Hepatocyte (in vitro differentiated cells): ENCODE data around the gene PDIA6. TPM values are rescaled to one million over a fixed set of nuclear protein-coding genes. Genes with fewer than 3 reads are reported as not detected.
A peak's percentile ranks its signal among the peaks of the same experiment; 100 is the strongest.

Source experiments
- DNase-seq: peaks from one replicate; pipeline ENCODE4 v3.0.0-alpha.2; 2016; ENCODE audit warnings: low spot score
- H2AFZ ChIP-seq: fragments of 200-600 bp; sonication (generic); 2 replicates; pipeline ENCODE4 v1.6.0; 2016; ENCODE audit warnings: antibody characterized with exemption, mild to moderate bottlenecking
- H3K27ac ChIP-seq: fragments of 200-600 bp; sonication (generic); 2 replicates; pipeline ENCODE4 v1.5.1; 2016; ENCODE audit warnings: mild to moderate bottlenecking
- H3K27me3 ChIP-seq: fragments of 200-600 bp; sonication (generic); 2 replicates; pipeline ENCODE4 v1.6.1; 2016
- H3K36me3 ChIP-seq: fragments of 200-600 bp; sonication (generic); replicated peaks from 2 replicates; pipeline ENCODE4 v1.5.1; 2016; ENCODE audit warnings: low read depth; ENCODE audit not compliant: insufficient read depth
- H3K4me1 ChIP-seq: fragments of 200-600 bp; sonication (generic); 2 replicates; pipeline ENCODE4 v1.5.1; 2016; ENCODE audit warnings: mild to moderate bottlenecking, moderate library complexity; ENCODE audit not compliant: insufficient read depth
- H3K4me2 ChIP-seq: fragments of 200-600 bp; sonication (generic); 2 replicates; pipeline ENCODE4 v1.6.0; 2016
- H3K4me3 ChIP-seq: fragments of 200-600 bp; sonication (generic); 2 replicates; pipeline ENCODE4 v1.5.1; 2016; ENCODE audit warnings: mild to moderate bottlenecking
- H3K79me2 ChIP-seq: fragments of 200-600 bp; sonication (generic); 2 replicates; pipeline ENCODE4 v1.6.0; 2017; ENCODE audit warnings: mild to moderate bottlenecking
- H3K9me2 ChIP-seq: fragments of 200-600 bp; sonication (generic); replicated peaks from 2 replicates; pipeline ENCODE4 v1.6.0; 2017; ENCODE audit warnings: mild to moderate bottlenecking; ENCODE audit not compliant: insufficient read depth
- H3K9me3 ChIP-seq: fragments of 200-600 bp; sonication (generic); 2 replicates; pipeline ENCODE4 v1.5.1; 2016; ENCODE audit warnings: low read depth, mild to moderate bottlenecking
- H4K20me1 ChIP-seq: fragments of 200-600 bp; sonication (generic); 2 replicates; pipeline ENCODE4 v1.6.0; 2016; ENCODE audit warnings: mild to moderate bottlenecking; ENCODE audit not compliant: insufficient read depth, poor library complexity, severe bottlenecking
- EZH2 ChIP-seq: fragments of 200-600 bp; sonication (generic); IDR thresholded peaks from 2 replicates; pipeline ENCODE4 v1.6.1; 2016; ENCODE audit warnings: antibody characterized with exemption, mild to moderate bottlenecking, borderline replicate concordance
- EZH2phosphoT487 ChIP-seq: fragments of 200-600 bp; sonication (generic); IDR thresholded peaks from one replicate; pipeline ENCODE4 v1.6.1; 2018; ENCODE audit warnings: antibody characterized with exemption, mild to moderate bottlenecking, low read depth, moderate library complexity; ENCODE audit not compliant: unreplicated experiment, severe bottlenecking
- WGBS: methylation state at CpG from one replicate; pipeline ENCODE4 v1.1.6; 2016; ENCODE audit warnings: low lambda C conversion rate; ENCODE audit errors: missing lambda C conversion rate; 5-methylcytosine and 5-hydroxymethylcytosine counted together
- polyA plus RNA-seq: library from polyadenylated mRNA; unstranded; fragments of >200 nt; fragmentation: Nextera tagmentation; extraction: Ambion mirVana; gene quantifications from 2 replicates; pipeline ENCODE4 v1.2.1, GENCODE V29; 2016
- total RNA-seq: library from RNA; depleted of rRNA; stranded (reverse); fragments of >200 nt; gene quantifications from 2 replicates; pipeline ENCODE4 v1.2.3, GENCODE V29; 2014
- TF ChIP-seq, protein P1 (sequence below): fragments of 200-600 bp; sonication (generic); IDR thresholded peaks from 2 replicates; pipeline ENCODE4 v1.5.1; 2016; ENCODE audit warnings: antibody characterized with exemption, mild to moderate bottlenecking; ENCODE audit not compliant: poor library complexity

Gene PDIA6
- total and polyA plus RNA-seq, 2 experiments from 2014 or later: 507 to 715 TPM

DNA sequence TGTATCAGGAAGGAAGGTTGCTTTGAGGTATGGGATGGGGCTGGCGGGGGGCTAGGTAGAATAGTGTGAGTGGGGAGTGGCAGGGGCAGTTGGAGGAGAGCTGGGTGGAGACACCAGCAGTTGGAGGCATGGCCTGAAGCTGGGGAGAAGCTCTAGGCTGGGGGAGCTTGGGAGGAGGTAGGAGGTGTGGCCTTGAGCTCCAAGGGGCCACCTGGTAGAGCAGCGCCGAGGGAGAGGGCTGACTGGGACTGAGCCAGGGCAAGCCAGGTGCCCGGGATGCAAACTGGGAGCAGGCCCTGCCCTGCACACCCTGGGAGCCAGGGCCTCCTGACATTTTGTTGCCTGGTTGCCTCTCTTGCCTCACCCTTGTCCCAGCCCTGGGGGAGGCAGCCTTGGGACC is 33.1 kb upstream of the PDIA6 start:
- H3K79me2 ChIP-seq: no peaks in the 10 kb centered on the region
- no peaks in the 10 kb centered on the region for H3K9me3 ChIP-seq
- no peak overlapping the region for H3K4me3 ChIP-seq
- no peaks in the 10 kb centered on the region for H3K4me1 ChIP-seq
- TF ChIP-seq EZH2phosphoT487 (no peak), EZH2 (no peak)
- TF ChIP-seq, protein P1, sequence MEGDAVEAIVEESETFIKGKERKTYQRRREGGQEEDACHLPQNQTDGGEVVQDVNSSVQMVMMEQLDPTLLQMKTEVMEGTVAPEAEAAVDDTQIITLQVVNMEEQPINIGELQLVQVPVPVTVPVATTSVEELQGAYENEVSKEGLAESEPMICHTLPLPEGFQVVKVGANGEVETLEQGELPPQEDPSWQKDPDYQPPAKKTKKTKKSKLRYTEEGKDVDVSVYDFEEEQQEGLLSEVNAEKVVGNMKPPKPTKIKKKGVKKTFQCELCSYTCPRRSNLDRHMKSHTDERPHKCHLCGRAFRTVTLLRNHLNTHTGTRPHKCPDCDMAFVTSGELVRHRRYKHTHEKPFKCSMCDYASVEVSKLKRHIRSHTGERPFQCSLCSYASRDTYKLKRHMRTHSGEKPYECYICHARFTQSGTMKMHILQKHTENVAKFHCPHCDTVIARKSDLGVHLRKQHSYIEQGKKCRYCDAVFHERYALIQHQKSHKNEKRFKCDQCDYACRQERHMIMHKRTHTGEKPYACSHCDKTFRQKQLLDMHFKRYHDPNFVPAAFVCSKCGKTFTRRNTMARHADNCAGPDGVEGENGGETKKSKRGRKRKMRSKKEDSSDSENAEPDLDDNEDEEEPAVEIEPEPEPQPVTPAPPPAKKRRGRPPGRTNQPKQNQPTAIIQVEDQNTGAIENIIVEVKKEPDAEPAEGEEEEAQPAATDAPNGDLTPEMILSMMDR: no peak
- no peaks in the 10 kb centered on the region for H4K20me1 ChIP-seq
- no peaks in the 10 kb centered on the region for H3K36me3 ChIP-seq
- WGBS: 94% methylated on average over 4 of the region's 4 CpGs
- no peak overlapping the region for H3K4me2 ChIP-seq
- H3K27me3 ChIP-seq: no peaks in the 10 kb centered on the region
- H2AFZ ChIP-seq: no peak overlapping the region
- H3K9me2 ChIP-seq: no peaks in the 10 kb centered on the region
- no peak overlapping the region for H3K27ac ChIP-seq
- no peak for DNase-seq

DNA sequence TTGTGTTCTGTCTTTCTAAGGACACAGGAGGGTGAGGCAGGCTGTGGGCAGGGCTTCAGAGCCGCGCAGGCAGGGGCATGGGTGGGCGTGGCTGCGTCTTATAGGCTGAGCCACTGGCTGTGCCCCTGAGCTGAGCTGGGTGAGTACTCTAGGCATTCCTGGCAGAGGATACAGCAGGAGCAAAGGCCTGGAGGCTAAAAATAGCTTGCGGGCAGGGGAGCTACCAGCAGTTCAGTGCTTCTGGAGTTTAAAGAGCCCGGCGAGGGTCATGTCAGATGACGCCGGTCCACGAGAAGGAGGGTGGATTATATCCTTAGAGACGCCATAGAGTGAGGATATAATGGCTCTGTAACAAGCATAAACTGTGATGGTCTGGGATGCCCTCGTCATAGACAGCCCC is 31.5 kb upstream of the PDIA6 start:
- Histone ChIP-seq H3K36me3 (no peaks in the 10 kb centered on the region), H3K27me3 (no peaks in the 10 kb centered on the region), H3K27ac (no peak overlapping the region), H3K4me3 (no peak overlapping the region), H4K20me1 (no peaks in the 10 kb centered on the region), H3K9me3 (no peaks in the 10 kb centered on the region), H3K9me2 (no peaks in the 10 kb centered on the region), H2AFZ (no peak overlapping the region), H3K79me2 (no peaks in the 10 kb centered on the region), H3K4me2 (peak overlapping the region; percentile 38), H3K4me1 (no peaks in the 10 kb centered on the region)
- DNase-seq: peak; percentile 79
- 23% methylated on average over 12 of the region's 12 CpGs for WGBS
- TF ChIP-seq EZH2 (no peak), EZH2phosphoT487 (no peak)
- TF ChIP-seq, protein P1: no peak

DNA sequence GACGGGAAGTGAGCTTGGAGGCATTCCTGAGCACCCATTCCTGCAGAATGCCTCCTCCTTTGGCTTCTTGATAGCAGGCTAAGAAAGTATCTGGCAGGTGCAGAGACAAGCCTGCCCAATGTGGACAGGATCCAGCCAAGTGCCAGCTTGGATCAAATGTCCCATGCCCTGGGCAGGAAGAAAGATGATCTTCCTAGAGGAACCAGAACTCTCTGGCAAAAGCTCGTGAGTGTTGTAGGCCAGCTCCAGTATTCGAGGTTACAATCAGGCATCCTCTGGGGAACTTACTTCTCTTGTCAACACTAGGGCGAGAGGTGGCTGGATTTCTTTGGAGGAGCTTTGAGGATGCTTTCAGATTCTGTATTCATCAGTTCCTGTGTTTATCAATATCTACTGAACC is 29.9 kb upstream of the PDIA6 start:
- Histone ChIP-seq H3K9me3 (no peaks in the 10 kb centered on the region), H4K20me1 (no peaks in the 10 kb centered on the region), H3K79me2 (no peaks in the 10 kb centered on the region), H3K36me3 (no peaks in the 10 kb centered on the region), H3K27me3 (no peaks in the 10 kb centered on the region), H2AFZ (no peak overlapping the region), H3K4me2 (no peak overlapping the region), H3K4me1 (no peaks in the 10 kb centered on the region), H3K4me3 (no peak overlapping the region), H3K27ac (no peak overlapping the region), H3K9me2 (no peaks in the 10 kb centered on the region)
- no peak for DNase-seq
- WGBS: 86% methylated on average over 4 of the region's 4 CpGs
- no peak for TF ChIP-seq EZH2
- no peak for TF ChIP-seq EZH2phosphoT487
- TF ChIP-seq, protein P1: no peak
